ENCODE results near the gene GINS3. TPM values are rescaled to one million over a fixed set of nuclear protein-coding genes. Genes with fewer than 3 reads are reported as not detected.
"Not testable (repeated sequence)": the region's sequence is repeated elsewhere in the genome, so short reads cannot be mapped to it uniquely, and the experiment has no call there.

GINS3 gene
- total RNA-seq, 1 experiment from 2014 or later: 7.6 TPM

GRCh38 chr16:58411736-58412614, 19.7 kb downstream of the GINS3 start:
- no peaks in the 10 kb centered on the region for H3K36me3 ChIP-seq (ENCODE audit: control insufficient read depth, insufficient read depth, low read length)
- no peak overlapping the region for H3K4me3 ChIP-seq (ENCODE audit: low read depth in 2 of 2, low read length in 2 of 2)
- no peak overlapping the region for H3K27ac ChIP-seq (ENCODE audit: low read length)
- in situ Hi-C loops (cut with HindIII; ENCODE audit: low pct_unique_long_range_greater_than_20kb, low sequenced_read_pairs) (no loop called here), intact Hi-C loops (cut with micrococcal nuclease; ENCODE audit: unreplicated experiment) (no loop called here)
- no peaks in the 10 kb centered on the region for H3K27me3 ChIP-seq (ENCODE audit: control insufficient read depth, insufficient read depth, low read length)
- POLR2A ChIA-PET: interaction anchor here (0.7 kb wide), 1 partner anchor 13 kb away, joined by 8 read pairs; no protein-coding TSS in a partner anchor
- no TSS peak for BruUV-seq (replicated peaks)
- no peaks in the 10 kb centered on the region for H3K4me1 ChIP-seq (ENCODE audit: control insufficient read depth, insufficient read depth, low read length)
- TF ChIP-seq POLR2AphosphoS5 (IDR thresholded peaks at IDR 0.05; ENCODE audit: low read depth, low read length): no peak
- no peak for TF ChIP-seq TCF7L2 (IDR thresholded peaks at IDR 0.05; ENCODE audit: low read depth, low read length)
- CTCF ChIA-PET: no interaction called here
- ATAC-seq: no peak
- no peaks in the 10 kb centered on the region for H3K9me3 ChIP-seq (ENCODE audit: control insufficient read depth, insufficient read depth, low read depth, low read length)
- DNase-seq (ENCODE audit: low read depth, low spot score): no peak

- H3K36me3 ChIP-seq (ENCODE audit: control insufficient read depth, insufficient read depth, low read length); POLR2A ChIA-PET; H3K27me3 ChIP-seq (ENCODE audit: control insufficient read depth, insufficient read depth, low read length); in situ Hi-C loops (cut with HindIII; ENCODE audit: low pct_unique_long_range_greater_than_20kb, low sequenced_read_pairs); H3K27ac ChIP-seq (ENCODE audit: low read length); H3K4me3 ChIP-seq (ENCODE audit: low read depth in 2 of 2, low read length in 2 of 2); H3K9me3 ChIP-seq (ENCODE audit: control insufficient read depth, insufficient read depth, low read depth, low read length); BruUV-seq (replicated peaks); H3K4me1 ChIP-seq (ENCODE audit: control insufficient read depth, insufficient read depth, low read length); DNase-seq (ENCODE audit: low read depth, low spot score); intact Hi-C loops (cut with micrococcal nuclease; ENCODE audit: unreplicated experiment); CTCF ChIA-PET; ATAC-seq: not testable (repeated sequence)
Observed at GRCh38 chr16:58412615-58412970, 20.3 kb downstream of the GINS3 start.

- POLR2A ChIA-PET: no interaction called here
- H3K9me3 ChIP-seq (ENCODE audit: control insufficient read depth, insufficient read depth, low read depth, low read length): no peaks in the 10 kb centered on the region
- no peaks in the 10 kb centered on the region for H3K36me3 ChIP-seq (ENCODE audit: control insufficient read depth, insufficient read depth, low read length)
- H3K4me3 ChIP-seq (ENCODE audit: low read depth in 2 of 2, low read length in 2 of 2): no peak overlapping the region
- in situ Hi-C loops (cut with HindIII; ENCODE audit: low pct_unique_long_range_greater_than_20kb, low sequenced_read_pairs): no loop called here
- intact Hi-C loops (cut with micrococcal nuclease; ENCODE audit: unreplicated experiment): no loop called here
- no peak for ATAC-seq
- TF ChIP-seq, protein P1, sequence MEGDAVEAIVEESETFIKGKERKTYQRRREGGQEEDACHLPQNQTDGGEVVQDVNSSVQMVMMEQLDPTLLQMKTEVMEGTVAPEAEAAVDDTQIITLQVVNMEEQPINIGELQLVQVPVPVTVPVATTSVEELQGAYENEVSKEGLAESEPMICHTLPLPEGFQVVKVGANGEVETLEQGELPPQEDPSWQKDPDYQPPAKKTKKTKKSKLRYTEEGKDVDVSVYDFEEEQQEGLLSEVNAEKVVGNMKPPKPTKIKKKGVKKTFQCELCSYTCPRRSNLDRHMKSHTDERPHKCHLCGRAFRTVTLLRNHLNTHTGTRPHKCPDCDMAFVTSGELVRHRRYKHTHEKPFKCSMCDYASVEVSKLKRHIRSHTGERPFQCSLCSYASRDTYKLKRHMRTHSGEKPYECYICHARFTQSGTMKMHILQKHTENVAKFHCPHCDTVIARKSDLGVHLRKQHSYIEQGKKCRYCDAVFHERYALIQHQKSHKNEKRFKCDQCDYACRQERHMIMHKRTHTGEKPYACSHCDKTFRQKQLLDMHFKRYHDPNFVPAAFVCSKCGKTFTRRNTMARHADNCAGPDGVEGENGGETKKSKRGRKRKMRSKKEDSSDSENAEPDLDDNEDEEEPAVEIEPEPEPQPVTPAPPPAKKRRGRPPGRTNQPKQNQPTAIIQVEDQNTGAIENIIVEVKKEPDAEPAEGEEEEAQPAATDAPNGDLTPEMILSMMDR (IDR thresholded peaks at IDR 0.05): no peak
- TF ChIP-seq TCF7L2 (IDR thresholded peaks at IDR 0.05; ENCODE audit: low read depth, low read length): no peak
- no peak for TF ChIP-seq SIN3A (IDR thresholded peaks at IDR 0.05; ENCODE audit: borderline replicate concordance, insufficient read depth, low read depth, low read length)
- TF ChIP-seq POLR2AphosphoS5 (IDR thresholded peaks at IDR 0.05; ENCODE audit: low read depth, low read length): no peak
- TF ChIP-seq, protein P2, sequence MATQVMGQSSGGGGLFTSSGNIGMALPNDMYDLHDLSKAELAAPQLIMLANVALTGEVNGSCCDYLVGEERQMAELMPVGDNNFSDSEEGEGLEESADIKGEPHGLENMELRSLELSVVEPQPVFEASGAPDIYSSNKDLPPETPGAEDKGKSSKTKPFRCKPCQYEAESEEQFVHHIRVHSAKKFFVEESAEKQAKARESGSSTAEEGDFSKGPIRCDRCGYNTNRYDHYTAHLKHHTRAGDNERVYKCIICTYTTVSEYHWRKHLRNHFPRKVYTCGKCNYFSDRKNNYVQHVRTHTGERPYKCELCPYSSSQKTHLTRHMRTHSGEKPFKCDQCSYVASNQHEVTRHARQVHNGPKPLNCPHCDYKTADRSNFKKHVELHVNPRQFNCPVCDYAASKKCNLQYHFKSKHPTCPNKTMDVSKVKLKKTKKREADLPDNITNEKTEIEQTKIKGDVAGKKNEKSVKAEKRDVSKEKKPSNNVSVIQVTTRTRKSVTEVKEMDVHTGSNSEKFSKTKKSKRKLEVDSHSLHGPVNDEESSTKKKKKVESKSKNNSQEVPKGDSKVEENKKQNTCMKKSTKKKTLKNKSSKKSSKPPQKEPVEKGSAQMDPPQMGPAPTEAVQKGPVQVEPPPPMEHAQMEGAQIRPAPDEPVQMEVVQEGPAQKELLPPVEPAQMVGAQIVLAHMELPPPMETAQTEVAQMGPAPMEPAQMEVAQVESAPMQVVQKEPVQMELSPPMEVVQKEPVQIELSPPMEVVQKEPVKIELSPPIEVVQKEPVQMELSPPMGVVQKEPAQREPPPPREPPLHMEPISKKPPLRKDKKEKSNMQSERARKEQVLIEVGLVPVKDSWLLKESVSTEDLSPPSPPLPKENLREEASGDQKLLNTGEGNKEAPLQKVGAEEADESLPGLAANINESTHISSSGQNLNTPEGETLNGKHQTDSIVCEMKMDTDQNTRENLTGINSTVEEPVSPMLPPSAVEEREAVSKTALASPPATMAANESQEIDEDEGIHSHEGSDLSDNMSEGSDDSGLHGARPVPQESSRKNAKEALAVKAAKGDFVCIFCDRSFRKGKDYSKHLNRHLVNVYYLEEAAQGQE (IDR thresholded peaks at IDR 0.05; ENCODE audit: insufficient read depth in 1 of 2, low read depth in 2 of 2, low read length in 1 of 2): no peak
- H3K27ac ChIP-seq (ENCODE audit: low read length): no peak overlapping the region
- BruUV-seq (replicated peaks): no TSS peak
- CTCF ChIA-PET: no interaction called here
- H3K27me3 ChIP-seq (ENCODE audit: control insufficient read depth, insufficient read depth, low read length): no peaks in the 10 kb centered on the region
- DNase-seq (ENCODE audit: low read depth, low spot score): no peak
- no peaks in the 10 kb centered on the region for H3K4me1 ChIP-seq (ENCODE audit: control insufficient read depth, insufficient read depth, low read length)
Observed at GRCh38 chr16:58413359-58413758, 21.1 kb downstream of the GINS3 start.
